PC-3 (cell line): ENCODE measurements around the gene GMEB2. TPM values are rescaled to one million over a fixed set of nuclear protein-coding genes. Genes with fewer than 3 reads are reported as not detected.

Source experiments
- ATAC-seq: fragments of 200-7000 bp; cut with Tn5 transposase; 2 replicates; pipeline ENCODE4 v1.9.1; 2020; ENCODE audit warnings: mild to moderate bottlenecking, moderate library complexity
- BruUV-seq: library from RNA; stranded (reverse); fragments of 400-500 nt; replicated peaks from 2 replicates; lab custom pipeline; 2021; lab: Mats Ljungman, UMichigan
- CTCF ChIA-PET: fragments of 300-600 bp; sonication (Branson Sonifier 250); formaldehyde crosslinking; loops from one replicate; lab custom pipeline; 2022; ENCODE audit warnings: antibody characterized with exemption; lab: Charles Lee
- POLR2A ChIA-PET: fragments of 300-600 bp; sonication (Branson Sonifier 250); formaldehyde crosslinking; loops from one replicate; lab custom pipeline; 2022; ENCODE audit warnings: antibody characterized with exemption; ENCODE audit not compliant: unreplicated experiment; lab: Charles Lee
- DNase-seq: peaks from one replicate; pipeline ENCODE4 v3.0.0-alpha.2; 2015
- H2AFZ ChIP-seq: fragments of 300-600 bp; sonication (generic); 2 replicates; pipeline ENCODE4 v1.6.0; 2016; ENCODE audit warnings: antibody characterized with exemption, low read length
- H3F3A ChIP-seq: fragments of 300-600 bp; sonication (generic); one replicate; pipeline ENCODE4 v1.6.0; 2017; ENCODE audit warnings: antibody characterized with exemption, low read length, control low read depth, mild to moderate bottlenecking; ENCODE audit not compliant: unreplicated experiment
- H3K27ac ChIP-seq: fragments of 300-600 bp; sonication (generic); 2 replicates; pipeline ENCODE4 v1.5.1; 2016; ENCODE audit warnings: mild to moderate bottlenecking, low read length
- H3K27me3 ChIP-seq: fragments of 300-600 bp; sonication (generic); 2 replicates; pipeline ENCODE4 v1.6.1; 2016; ENCODE audit warnings: low read length, mixed read lengths
- H3K36me3 ChIP-seq: fragments of 300-600 bp; sonication (generic); 2 replicates; pipeline ENCODE4 v1.6.1; 2016; ENCODE audit warnings: low read depth, mixed run types, low read length, mixed read lengths
- H3K4me1 ChIP-seq: fragments of 300-600 bp; sonication (generic); 2 replicates; pipeline ENCODE4 v1.5.1; 2016; ENCODE audit warnings: low read length; ENCODE audit not compliant: insufficient read depth
- H3K4me2 ChIP-seq: fragments of 300-600 bp; sonication (generic); 2 replicates; pipeline ENCODE4 v1.6.0; 2016; ENCODE audit warnings: low read length
- H3K4me3 ChIP-seq: fragments of 300-600 bp; sonication (generic); 2 replicates; pipeline ENCODE4 v1.5.1; 2016; ENCODE audit warnings: mild to moderate bottlenecking, low read length, mixed read lengths
- H3K79me2 ChIP-seq: fragments of 300-600 bp; sonication (generic); 2 replicates; pipeline ENCODE4 v1.6.1; 2017; ENCODE audit warnings: low read length, mixed read lengths
- H3K9ac ChIP-seq: fragments of 300-600 bp; sonication (generic); 2 replicates; pipeline ENCODE4 v1.6.0; 2016; ENCODE audit warnings: mild to moderate bottlenecking, low read length
- H3K9me2 ChIP-seq: fragments of 300-600 bp; sonication (generic); replicated peaks from 2 replicates; pipeline ENCODE4 v1.6.1; 2016; ENCODE audit warnings: mixed run types, low read length, mixed read lengths
- H3K9me3 ChIP-seq: fragments of 300-600 bp; sonication (generic); 2 replicates; pipeline ENCODE4 v1.6.1; 2016; ENCODE audit warnings: low read length, mixed read lengths
- H4K20me1 ChIP-seq: fragments of 300-600 bp; sonication (generic); 2 replicates; pipeline ENCODE4 v1.6.1; 2016; ENCODE audit warnings: low read length, mixed read lengths
- CTCF ChIP-seq: fragments of 300-600 bp; sonication (generic); conservative IDR thresholded peaks from 2 replicates; pipeline ENCODE4 v1.5.1; 2017; ENCODE audit warnings: antibody characterized with exemption, low read depth, mild to moderate bottlenecking, low read length
- EZH2 ChIP-seq: fragments of 300-600 bp; sonication (generic); IDR thresholded peaks from one replicate; pipeline ENCODE4 v1.6.1; 2017; ENCODE audit warnings: antibody characterized with exemption, mild to moderate bottlenecking, low read length; ENCODE audit not compliant: unreplicated experiment
- EZH2phosphoT487 ChIP-seq: fragments of 300-600 bp; sonication (generic); IDR thresholded peaks from 2 replicates; pipeline ENCODE4 v1.6.1; 2018; ENCODE audit warnings: mild to moderate bottlenecking, antibody characterized with exemption, low read length, borderline replicate concordance
- intact Hi-C: fragments of 100-400 bp; cut with micrococcal nuclease; formaldehyde crosslinking; loops from 2 replicates; pipeline ENCODE4 v1.9.0; 2023
- total RNA-seq: library from RNA; depleted of rRNA; stranded (reverse); fragments of >200 nt; gene quantifications from 2 replicates; pipeline ENCODE4 v1.2.3, GENCODE V29; 2014

The GMEB2 gene
- total RNA-seq, 1 experiment from 2014 or later: 13.7 TPM

GRCh38 chr20:63648895-63649589 is 22.1 kb upstream of the GMEB2 start:
- Histone ChIP-seq H3K4me2 (no peak overlapping the region), H3K9ac (no peak overlapping the region), H2AFZ (no peak overlapping the region), H3K4me3 (no peak overlapping the region), H3K27ac (no peak overlapping the region), H3K36me3 (no peaks in the 10 kb centered on the region), H3F3A (no peaks in the 10 kb centered on the region), H4K20me1 (no peaks in the 10 kb centered on the region), H3K79me2 (no peaks in the 10 kb centered on the region), H3K9me3 (no peaks in the 10 kb centered on the region), H3K27me3 (peaks cover 14% of the 10 kb centered on the region), H3K4me1 (peaks cover 11% of the 10 kb centered on the region), H3K9me2 (no peaks in the 10 kb centered on the region)
- TF ChIP-seq EZH2phosphoT487: no peak
- no peak for TF ChIP-seq EZH2
- TF ChIP-seq CTCF: no peak
- ATAC-seq: no peak
- ChIA-PET CTCF (no interaction called here), POLR2A (interaction anchor here (0.7 kb wide), 1 partner anchor 118 kb away, joined by 4 read pairs; no protein-coding TSS in a partner anchor)
- no TSS peak for BruUV-seq
- no peak for DNase-seq
- intact Hi-C loops: no loop called here

GRCh38 chr20:63648190-63648589 is 21.3 kb upstream of the GMEB2 start:
- TF ChIP-seq EZH2 (no peak), CTCF (no peak)
- H3K4me1 ChIP-seq: peaks cover 11% of the 10 kb centered on the region
- intact Hi-C loops: no loop called here
- no peak overlapping the region for H3K4me2 ChIP-seq
- H3K79me2 ChIP-seq: no peaks in the 10 kb centered on the region
- no peak for DNase-seq
- H2AFZ ChIP-seq: no peak overlapping the region
- H3K27ac ChIP-seq: no peak overlapping the region
- ChIA-PET CTCF (no interaction called here), POLR2A (no interaction called here)
- no peaks in the 10 kb centered on the region for H4K20me1 ChIP-seq
- H3K9ac ChIP-seq: no peak overlapping the region
- H3K36me3 ChIP-seq: no peaks in the 10 kb centered on the region
- no peak for ATAC-seq
- no peak overlapping the region for H3K4me3 ChIP-seq
- H3F3A ChIP-seq: no peaks in the 10 kb centered on the region
- no peaks in the 10 kb centered on the region for H3K9me2 ChIP-seq
- BruUV-seq: no TSS peak
- peaks cover 14% of the 10 kb centered on the region for H3K27me3 ChIP-seq
- H3K9me3 ChIP-seq: no peaks in the 10 kb centered on the region

- no peak for ATAC-seq
- H3K27me3 ChIP-seq: no peaks in the 10 kb centered on the region
- no peak overlapping the region for H3K9ac ChIP-seq
- intact Hi-C loops: no loop called here
- no peaks in the 10 kb centered on the region for H3K9me2 ChIP-seq
- no peaks in the 10 kb centered on the region for H3K79me2 ChIP-seq
- ChIA-PET CTCF (no interaction called here), POLR2A (no interaction called here)
- no peak overlapping the region for H3K4me2 ChIP-seq
- H3K4me1 ChIP-seq: peaks cover 6% of the 10 kb centered on the region
- DNase-seq: no peak
- H3K27ac ChIP-seq: no peak overlapping the region
- H4K20me1 ChIP-seq: no peaks in the 10 kb centered on the region
- BruUV-seq: no TSS peak
- no peak overlapping the region for H2AFZ ChIP-seq
- no peaks in the 10 kb centered on the region for H3F3A ChIP-seq
- H3K9me3 ChIP-seq: no peaks in the 10 kb centered on the region
- TF ChIP-seq CTCF (no peak), EZH2phosphoT487 (no peak), EZH2 (no peak)
- no peaks in the 10 kb centered on the region for H3K36me3 ChIP-seq
- H3K4me3 ChIP-seq: no peak overlapping the region
These were observed 18.3 kb upstream of the GMEB2 start for GRCh38 chr20:63645218-63645617.
